HUES6 (cell line): ENCODE data around the gene ZNF438.
"Not testable (repeated sequence)": the region's sequence is repeated elsewhere in the genome, so short reads cannot be mapped to it uniquely, and the experiment has no call there.

Experiments used
- H3K27ac ChIP-seq: 2 replicates; pipeline ENCODE4 v1.7.0; 2013; ENCODE audit warnings: low read depth, mild to moderate bottlenecking, low read length, inconsistent platforms
- H3K27me3 ChIP-seq: 2 replicates; pipeline ENCODE4 v1.6.1; 2013; ENCODE audit warnings: low read length; ENCODE audit not compliant: control insufficient read depth, insufficient read depth
- H3K36me3 ChIP-seq: 2 replicates; pipeline ENCODE4 v1.6.1; 2013; ENCODE audit warnings: low read length; ENCODE audit not compliant: control insufficient read depth, insufficient read depth
- H3K4me1 ChIP-seq: 2 replicates; pipeline ENCODE4 v1.6.1; 2013; ENCODE audit warnings: low read length; ENCODE audit not compliant: control insufficient read depth, insufficient read depth
- H3K4me3 ChIP-seq: 2 replicates; pipeline ENCODE4 v1.5.1; 2013; ENCODE audit warnings: low read depth, low read length
- H3K9ac ChIP-seq: one replicate; pipeline ENCODE4 v1.6.1; 2013; ENCODE audit warnings: mild to moderate bottlenecking, low read length
- H3K9me3 ChIP-seq: 2 replicates; pipeline ENCODE4 v1.6.1; 2013; ENCODE audit warnings: low read depth, low read length; ENCODE audit not compliant: control insufficient read depth, insufficient read depth

The ZNF438 gene

DNA sequence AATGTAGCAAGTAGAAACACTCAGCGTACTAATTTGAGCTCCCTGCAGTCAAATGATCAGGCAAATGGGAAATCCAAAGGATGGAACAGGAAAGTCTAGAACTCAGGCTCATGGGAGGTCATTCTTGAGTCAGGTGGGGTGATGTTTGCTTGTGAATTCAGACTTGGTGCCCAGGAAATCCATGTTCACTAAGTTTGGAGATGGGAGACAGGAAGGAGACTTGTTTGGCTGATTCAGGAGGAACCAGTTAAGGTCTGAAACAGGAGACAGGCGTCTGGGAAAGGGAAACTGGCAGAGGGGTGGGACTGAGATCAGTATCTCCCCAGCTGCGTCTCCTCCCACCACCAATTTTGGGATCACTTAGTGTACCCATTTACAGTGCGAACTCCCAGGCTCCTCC, 38.4 kb upstream of the ZNF438 start:
- no peaks in the 10 kb centered on the region for H3K36me3 ChIP-seq
- H3K4me3 ChIP-seq, result no peak overlapping the region
- H3K9me3 ChIP-seq, result no peaks in the 10 kb centered on the region
- H3K27me3 ChIP-seq, result no peaks in the 10 kb centered on the region
- no peak overlapping the region for H3K9ac ChIP-seq
- H3K4me1 ChIP-seq, result peaks cover 28% of the 10 kb centered on the region
- no peak overlapping the region for H3K27ac ChIP-seq

DNA sequence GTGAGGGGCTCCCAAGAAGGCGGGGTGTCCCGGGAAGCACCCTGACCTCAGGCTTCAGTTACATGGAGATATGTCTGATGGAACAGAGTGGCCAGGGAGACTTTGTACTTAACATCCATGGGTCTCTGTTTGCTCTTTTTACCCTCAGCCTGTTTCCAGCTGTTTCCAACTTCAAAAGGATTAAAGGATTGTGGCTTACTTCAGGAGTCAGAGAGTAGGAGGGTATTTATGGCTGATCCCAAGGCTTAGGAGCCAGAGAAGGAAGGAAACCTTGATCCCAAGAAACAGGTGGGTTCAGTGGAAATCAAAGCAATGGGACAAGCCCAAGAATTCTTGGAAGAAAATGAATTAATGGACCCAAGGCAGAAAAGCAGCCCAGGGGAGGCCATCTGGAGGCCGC, 37.7 kb upstream of the ZNF438 start:
- no peak overlapping the region for H3K27ac ChIP-seq
- H3K9ac ChIP-seq, result no peak overlapping the region
- H3K9me3 ChIP-seq, result no peaks in the 10 kb centered on the region
- peaks cover 24% of the 10 kb centered on the region for H3K4me1 ChIP-seq
- no peak overlapping the region for H3K4me3 ChIP-seq
- H3K27me3 ChIP-seq, result no peaks in the 10 kb centered on the region
- no peaks in the 10 kb centered on the region for H3K36me3 ChIP-seq

DNA sequence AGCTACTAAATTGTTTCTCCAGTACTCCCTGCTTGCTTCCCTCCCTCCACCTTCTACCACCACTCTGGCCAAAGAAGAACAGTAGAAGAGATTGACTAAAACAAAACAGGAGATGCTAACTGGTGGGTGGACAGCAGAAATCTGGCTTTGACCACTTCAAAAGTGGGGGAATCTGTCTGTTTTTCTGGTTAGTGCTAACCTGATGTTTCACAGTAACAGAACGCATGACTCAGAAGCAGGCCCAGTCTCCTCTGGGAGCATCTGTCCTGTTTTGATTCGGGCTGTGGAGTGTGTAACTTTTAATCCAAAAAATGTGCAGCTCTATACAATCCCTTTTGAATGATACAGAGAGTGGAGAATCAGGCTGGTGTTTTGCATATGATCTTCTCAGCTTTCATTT, 32.7 kb upstream of the ZNF438 start:
- Histone ChIP-seq H3K9me3 (no peaks in the 10 kb centered on the region), H3K27ac (no peak overlapping the region), H3K9ac (no peak overlapping the region), H3K4me3 (no peak overlapping the region), H3K4me1 (peaks cover 1% of the 10 kb centered on the region; the same call in 1 of the 2 replicates), H3K27me3 (no peaks in the 10 kb centered on the region), H3K36me3 (no peaks in the 10 kb centered on the region)

DNA sequence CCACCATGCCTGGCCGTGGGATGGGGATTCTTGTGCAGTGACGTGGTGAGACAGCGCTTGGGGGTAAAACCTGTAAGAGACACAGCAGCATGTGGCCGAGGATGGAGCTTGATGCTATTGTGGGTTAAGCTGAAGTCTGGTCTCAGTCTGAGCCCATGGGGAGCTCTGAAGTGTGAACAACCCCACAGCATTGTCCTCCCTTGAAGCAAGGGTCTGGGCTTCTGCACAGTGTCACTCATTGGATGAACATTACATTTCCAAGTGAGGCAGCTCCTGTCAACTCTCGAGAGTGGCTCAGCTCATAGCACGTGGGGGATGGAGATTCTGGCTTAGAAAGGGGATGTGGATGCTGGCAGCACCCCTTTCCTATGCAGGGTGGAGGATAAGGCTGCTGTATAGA, 32.2 kb upstream of the ZNF438 start:
- no peak overlapping the region for H3K27ac ChIP-seq
- no peak overlapping the region for H3K4me3 ChIP-seq

DNA sequence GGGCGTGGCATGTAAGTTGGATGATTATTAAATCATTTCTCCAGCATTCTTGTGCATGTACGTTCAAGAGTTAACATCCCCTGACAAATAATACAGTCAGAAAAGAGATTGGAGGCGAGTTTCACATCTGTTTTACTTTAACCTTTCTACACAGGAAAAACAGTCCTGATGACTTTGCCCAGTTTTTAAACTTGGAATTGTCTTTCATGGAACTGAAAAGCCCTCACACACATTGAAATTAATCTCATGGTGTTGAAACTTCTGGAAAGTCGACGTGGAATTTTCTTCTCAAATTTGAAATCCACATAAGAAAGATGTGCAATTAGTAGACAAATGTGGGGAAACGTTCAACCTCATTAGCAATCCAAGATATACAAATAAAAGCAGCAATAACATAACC, 31.2 kb upstream of the ZNF438 start:
- H3K9me3 ChIP-seq, result no peaks in the 10 kb centered on the region
- no peaks in the 10 kb centered on the region for H3K4me1 ChIP-seq
- H3K9ac ChIP-seq, result no peak overlapping the region
- H3K4me3 ChIP-seq, result no peak overlapping the region
- no peaks in the 10 kb centered on the region for H3K36me3 ChIP-seq
- no peaks in the 10 kb centered on the region for H3K27me3 ChIP-seq
- H3K27ac ChIP-seq, result no peak overlapping the region

More for the DNA sequence above, 32.2 kb upstream of the ZNF438 start:
- Histone ChIP-seq H3K9ac (no peak overlapping the region), H3K36me3 (no peaks in the 10 kb centered on the region), H3K4me1 (no peaks in the 10 kb centered on the region), H3K9me3 (no peaks in the 10 kb centered on the region), H3K27me3 (no peaks in the 10 kb centered on the region)

DNA sequence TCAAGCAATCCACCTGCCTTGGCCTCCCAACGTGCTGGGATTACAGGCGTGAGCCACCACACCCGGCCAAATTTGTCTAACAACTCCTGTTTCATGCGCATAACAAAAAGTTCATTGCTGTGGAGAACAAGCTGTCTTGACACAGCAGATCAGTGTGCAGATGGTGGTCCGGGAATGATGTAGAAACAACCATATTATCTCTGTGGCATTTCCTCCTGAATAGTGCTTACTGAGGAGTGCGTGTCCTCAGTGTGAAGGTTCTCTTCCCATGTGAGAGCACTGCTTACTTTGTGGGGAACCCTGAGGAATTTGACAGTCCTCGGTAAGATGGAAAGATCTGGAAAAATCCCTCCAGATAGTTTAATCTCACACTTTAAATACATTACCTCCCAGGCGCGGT, 30.3 kb upstream of the ZNF438 start:
- H3K36me3 ChIP-seq, result no peaks in the 10 kb centered on the region
- H3K4me3 ChIP-seq, result no peak overlapping the region
- H3K27me3 ChIP-seq, result no peaks in the 10 kb centered on the region
- H3K9me3 ChIP-seq, result no peaks in the 10 kb centered on the region
- H3K4me1 ChIP-seq, result no peaks in the 10 kb centered on the region
- no peak overlapping the region for H3K9ac ChIP-seq
- no peak overlapping the region for H3K27ac ChIP-seq

DNA sequence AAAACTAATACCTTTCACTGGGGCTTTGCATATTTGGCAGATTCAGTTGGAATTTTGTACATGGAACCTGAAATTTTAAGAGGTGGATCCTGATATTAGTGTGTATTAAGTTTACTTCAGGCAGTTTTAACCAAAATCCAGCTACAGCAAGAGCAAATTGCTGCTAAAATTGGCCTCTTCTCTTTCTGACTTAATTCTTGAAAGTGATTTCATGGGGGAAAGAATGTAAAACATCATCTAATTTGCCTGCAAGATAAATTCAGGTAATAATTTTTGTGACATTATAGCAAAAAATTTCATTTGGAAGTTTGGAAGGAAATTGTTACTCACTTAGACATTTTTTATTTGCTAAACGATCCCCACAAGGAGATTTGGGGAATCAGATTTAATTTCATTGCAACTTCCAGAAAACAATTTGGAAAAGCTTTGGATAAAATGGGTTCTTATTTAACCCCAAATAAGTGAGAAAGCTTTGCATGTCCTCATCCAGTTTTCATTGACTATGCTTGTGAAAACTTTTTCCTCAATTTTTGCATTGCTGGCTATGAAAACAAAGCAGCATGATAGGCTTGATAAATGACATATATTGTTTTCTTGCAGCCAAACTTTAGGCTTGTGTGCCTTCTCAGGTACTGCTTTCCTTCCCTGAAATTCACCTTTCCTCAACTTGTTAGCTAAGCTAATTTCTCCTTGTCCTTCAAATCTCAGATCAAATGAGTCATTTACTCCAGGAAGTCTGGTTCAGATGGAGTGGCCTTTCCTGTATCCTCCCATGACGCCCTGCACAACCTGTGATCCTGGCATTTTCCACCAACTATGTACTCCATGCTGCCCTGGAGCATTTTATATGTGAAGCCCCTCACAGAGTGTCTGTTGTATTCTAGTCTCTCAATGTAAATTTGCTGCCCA, 27.4 kb upstream of the ZNF438 start:
- Histone ChIP-seq H3K9ac (no peak overlapping the region), H3K27me3 (no peaks in the 10 kb centered on the region), H3K27ac (no peak overlapping the region), H3K9me3 (no peaks in the 10 kb centered on the region), H3K4me1 (no peaks in the 10 kb centered on the region), H3K4me3 (no peak overlapping the region), H3K36me3 (no peaks in the 10 kb centered on the region)

DNA sequence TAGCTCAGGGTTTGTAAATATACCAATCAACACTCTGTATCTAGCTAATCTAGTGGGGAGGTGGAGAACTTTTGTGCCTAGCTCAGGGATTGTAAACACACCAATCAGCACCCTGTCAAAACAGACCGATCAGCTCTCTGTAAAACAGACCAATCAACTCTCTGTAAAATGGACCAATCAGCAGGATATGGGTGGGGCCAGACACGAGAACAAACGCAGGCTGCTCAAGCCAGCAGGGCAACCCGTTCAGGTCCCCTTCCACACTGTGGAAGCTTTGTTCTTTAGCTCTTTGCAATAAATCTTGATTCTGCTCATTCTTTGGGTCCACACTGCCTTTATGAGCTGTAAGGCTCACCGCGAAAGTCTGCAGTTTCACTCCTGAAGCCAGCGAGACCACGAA, 25.0 kb upstream of the ZNF438 start:
- H3K4me1 ChIP-seq, H3K9me3 ChIP-seq, H3K27ac ChIP-seq, H3K9ac ChIP-seq, H3K27me3 ChIP-seq, H3K36me3 ChIP-seq, H3K4me3 ChIP-seq: not testable (repeated sequence)

DNA sequence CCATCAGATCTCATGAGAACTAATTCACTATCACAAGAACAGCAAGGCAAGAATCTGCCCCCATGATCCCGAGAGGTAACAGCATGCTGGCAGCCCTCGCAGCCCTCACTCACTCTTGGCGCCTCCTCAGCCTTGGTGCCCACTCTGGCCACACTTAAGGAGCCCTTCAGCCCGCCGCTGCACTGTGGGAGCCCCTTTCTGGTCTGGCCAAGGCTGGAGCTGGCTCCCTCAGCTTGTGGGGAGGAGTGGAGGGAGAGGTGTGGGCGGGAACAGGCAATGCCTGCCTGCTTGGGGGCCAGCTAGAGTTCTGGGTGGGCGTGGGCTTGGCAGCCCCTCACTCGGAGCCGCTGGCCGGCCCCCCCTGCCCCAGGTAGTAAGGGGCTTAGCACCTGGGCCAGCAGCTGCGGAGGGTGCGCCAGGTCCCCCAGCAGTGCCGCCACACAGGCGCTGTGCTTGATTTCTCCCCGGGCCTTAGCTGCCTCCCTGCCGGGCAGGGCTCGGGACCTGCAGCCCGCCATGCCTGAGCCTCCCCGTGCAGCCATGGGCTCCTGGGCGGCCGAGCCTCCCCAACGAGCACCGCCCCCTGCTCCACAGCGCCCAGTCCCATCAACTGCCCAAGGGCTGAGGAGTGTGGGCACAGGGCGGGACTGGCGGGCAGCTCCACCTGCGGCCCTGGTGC, 24.0 kb upstream of the ZNF438 start:
- peaks cover 8% of the 10 kb centered on the region for H3K9me3 ChIP-seq
- no peaks in the 10 kb centered on the region for H3K36me3 ChIP-seq
- no peaks in the 10 kb centered on the region for H3K27me3 ChIP-seq
- no peak overlapping the region for H3K4me3 ChIP-seq
- no peak overlapping the region for H3K9ac ChIP-seq
- H3K27ac ChIP-seq, result no peak overlapping the region
- no peaks in the 10 kb centered on the region for H3K4me1 ChIP-seq

DNA sequence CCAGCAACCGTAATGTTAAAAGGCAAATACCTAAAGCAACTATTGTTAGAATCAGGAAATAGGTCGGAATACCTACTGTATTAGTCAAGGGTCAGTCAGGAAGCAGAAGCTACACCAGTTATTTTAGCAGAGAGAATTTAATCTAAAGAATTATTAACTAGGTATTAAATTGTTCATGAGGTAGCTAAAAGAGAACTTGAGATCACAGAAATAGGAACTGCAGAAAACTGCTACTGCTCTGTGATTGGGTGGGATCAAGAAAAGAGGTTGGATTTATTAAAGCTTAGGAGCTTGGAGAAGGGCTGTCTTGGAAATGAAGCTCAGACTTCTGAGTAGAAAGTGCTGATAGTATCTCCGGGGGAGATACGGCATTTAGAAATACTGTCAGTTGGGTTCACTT, 20.0 kb upstream of the ZNF438 start:
- no peaks in the 10 kb centered on the region for H3K4me1 ChIP-seq
- no peaks in the 10 kb centered on the region for H3K36me3 ChIP-seq
- no peak overlapping the region for H3K9ac ChIP-seq
- H3K9me3 ChIP-seq, result peaks cover 8% of the 10 kb centered on the region
- H3K27ac ChIP-seq, result no peak overlapping the region
- no peaks in the 10 kb centered on the region for H3K27me3 ChIP-seq
- no peak overlapping the region for H3K4me3 ChIP-seq

DNA sequence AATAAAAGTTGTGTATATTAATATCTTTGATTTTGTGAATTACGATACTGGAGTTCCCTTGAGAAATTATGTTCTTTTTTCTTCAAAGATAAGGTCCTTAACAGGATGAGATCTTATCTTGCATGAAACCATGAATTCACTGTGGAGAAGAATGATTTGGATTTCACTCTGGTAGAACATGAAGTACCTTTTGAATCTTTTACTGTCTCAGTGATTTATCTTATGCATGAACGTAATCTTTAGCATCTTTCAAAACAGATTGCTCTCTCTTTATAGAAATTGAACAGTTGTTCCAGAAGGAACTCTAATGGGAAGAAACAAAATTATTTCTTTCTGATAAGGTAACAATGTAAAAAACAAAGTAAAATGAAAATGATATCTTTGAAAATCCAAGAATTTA, 11.0 kb upstream of the ZNF438 start:
- H3K27me3 ChIP-seq, result no peaks in the 10 kb centered on the region
- no peaks in the 10 kb centered on the region for H3K36me3 ChIP-seq
- H3K9ac ChIP-seq, result no peak overlapping the region
- H3K4me3 ChIP-seq, result no peak overlapping the region
- no peaks in the 10 kb centered on the region for H3K9me3 ChIP-seq
- H3K27ac ChIP-seq, result no peak overlapping the region
- H3K4me1 ChIP-seq, result no peaks in the 10 kb centered on the region
